ENCODE measurements around the gene EMP3.
A peak's percentile ranks its signal among the peaks of the same experiment; 100 is the strongest.
"Not testable (repeated sequence)": the region's sequence is repeated elsewhere in the genome, so short reads cannot be mapped to it uniquely, and the experiment has no call there.

Gene EMP3

DNA sequence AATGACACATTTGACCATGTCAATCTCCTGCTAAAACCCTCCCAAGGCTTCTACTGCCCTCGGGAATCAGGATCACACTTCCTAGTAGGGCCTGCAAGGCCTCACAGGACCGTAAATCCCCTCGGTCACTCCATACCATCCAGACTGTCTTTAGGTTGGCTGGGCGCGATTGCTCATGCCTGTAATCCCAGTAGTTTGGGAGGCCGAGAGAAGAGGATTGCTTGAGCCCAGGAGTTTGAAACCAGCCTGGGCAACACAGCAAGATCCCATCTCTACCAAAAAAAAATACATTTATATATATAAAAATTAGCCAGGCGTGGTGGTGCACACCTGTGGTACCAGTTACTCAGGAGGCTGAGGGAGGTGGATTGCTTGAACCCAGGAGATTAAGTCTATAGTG is 23.4 kb downstream of the EMP3 start:
- DNase-seq: no peak

DNA sequence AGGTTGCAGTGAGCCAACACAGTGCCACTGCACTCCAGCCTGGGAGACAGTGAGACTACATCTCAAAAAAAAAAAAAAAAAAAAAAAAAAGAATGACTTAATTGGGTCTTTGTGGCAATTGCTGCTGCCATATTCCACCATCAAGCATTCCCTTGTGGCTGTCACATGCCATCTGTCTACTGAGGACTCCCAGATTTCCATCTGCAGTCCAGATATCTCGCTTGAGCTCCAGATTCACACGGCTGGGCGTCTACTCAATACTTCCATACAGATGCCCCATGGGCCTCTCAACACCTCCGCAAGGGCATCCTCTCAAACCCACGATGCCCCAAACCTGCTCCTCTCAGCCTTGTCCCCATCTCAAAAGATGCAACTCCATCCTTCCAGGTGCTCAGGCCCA is 25.5 kb downstream of the EMP3 start:
- DNase-seq: no peak

DNA sequence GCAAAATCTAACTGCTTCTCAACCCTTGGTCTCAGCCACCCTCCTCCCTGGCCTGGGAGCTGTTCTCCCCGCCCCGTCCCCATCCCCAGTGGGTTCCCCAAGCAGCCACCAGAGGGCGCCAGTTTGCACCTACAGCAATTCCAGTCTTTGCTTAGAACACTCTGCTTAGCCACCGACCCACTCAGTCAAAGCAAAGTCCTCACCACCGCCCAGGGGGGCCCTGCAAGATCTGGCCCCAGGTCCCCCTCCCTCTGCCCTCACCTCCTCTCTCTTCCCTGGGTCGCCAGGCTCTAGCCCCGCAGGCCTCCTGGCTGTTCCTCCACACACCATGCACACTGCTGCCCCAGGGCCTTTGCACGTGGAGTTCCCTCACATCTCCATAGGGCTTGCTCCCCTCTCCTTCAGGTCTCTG is 26.0 kb downstream of the EMP3 start:
- peak; percentile 25 for DNase-seq

DNA sequence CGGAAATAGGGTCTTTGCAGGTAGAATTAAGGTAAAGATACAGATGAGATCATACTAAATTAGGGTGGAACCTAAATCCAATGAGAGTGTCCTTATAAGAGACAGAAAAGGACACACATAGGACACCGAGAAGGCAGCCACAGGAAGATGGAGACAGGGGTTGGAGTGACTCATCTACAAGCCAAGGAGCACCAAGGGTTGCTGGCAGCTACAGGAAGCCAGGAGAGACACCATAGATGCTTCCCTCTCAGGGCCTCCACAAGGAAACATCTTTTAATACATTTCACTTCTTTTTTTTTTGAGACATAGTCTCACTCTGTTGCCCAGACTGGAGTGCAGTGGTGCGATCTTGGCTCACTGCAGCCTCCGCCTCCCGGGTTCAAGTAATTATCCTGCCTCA is 28.3 kb downstream of the EMP3 start:
- no peak for DNase-seq

DNA sequence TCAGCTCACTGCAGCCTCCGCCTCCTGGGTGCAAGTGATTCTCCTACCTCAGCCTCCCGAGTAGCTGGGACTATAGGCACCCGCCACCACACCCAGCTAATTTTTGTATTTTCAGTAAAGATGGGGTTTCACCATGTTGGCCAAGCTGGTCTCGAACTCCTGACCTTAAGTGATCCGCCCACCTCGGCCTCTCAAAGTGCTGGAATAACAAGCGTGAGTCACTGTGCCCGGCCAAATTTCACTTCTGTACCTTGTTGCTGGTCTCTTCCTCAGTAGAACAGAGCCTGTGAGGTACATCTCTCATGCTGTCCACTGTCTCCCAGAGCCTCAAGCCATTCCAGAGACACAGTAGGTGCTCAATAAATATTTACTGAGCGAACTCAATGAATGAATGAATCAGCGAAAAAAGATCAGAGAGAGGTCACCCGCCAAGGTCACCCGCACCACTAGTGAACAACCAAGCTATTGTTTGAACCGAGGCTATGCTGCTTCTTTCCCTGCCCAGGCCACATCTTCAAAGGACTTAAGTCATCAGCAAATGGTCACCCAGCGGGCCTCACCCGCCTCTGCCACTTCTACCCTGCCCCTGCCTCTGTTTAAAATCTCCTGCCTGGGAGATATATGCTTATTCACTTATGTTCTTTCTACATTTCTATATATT is 29.1 kb downstream of the EMP3 start:
- no peak for DNase-seq

DNA sequence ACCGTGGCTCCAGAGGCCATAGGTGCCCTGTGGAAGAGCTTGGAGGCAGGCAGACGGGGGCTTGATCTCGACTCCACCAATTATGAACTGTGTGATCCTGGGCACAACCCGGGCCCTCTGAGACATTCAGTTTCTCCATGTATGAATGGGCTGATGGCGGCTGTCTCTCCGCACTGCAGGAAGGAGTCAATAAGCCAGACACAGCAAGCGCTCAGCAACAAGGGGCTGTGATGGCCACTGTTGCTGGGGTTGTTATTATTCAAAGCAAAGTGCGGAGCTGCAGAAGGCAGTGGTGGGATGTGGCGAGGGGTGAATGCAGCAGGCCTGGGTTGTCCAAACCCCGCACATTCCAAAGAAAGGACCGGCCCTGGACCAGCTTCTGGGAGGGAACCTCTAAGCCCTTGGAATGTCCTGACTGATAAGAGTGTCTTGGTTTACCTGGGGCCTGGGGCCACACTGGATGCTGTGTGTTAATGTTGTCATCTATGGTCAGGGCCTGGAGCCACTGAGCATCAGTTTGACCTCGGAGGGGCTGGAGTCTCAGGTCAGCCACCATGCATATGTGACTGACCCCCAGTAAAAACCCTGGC is 30.1 kb downstream of the EMP3 start:
- no peak for DNase-seq

DNA sequence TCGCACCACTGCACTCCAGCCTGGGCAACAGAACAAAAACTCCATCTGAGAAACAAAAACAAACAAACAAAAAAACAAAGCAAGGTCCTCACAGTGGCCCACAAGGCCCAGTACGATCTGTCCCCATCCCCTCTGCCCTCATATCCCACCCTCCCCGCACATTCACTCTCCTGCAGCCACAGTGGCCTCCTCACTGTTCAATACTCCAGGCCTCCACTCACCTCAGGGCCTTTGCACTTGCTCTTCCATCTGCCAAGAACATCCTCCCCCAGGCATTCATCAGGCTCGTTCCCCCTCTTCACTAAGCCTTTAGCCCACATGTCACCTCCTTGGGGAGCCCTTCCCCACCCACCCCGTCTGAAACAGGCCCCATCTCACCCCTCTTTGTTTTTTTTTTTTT is 33.8 kb downstream of the EMP3 start:
- no peak for DNase-seq

DNA sequence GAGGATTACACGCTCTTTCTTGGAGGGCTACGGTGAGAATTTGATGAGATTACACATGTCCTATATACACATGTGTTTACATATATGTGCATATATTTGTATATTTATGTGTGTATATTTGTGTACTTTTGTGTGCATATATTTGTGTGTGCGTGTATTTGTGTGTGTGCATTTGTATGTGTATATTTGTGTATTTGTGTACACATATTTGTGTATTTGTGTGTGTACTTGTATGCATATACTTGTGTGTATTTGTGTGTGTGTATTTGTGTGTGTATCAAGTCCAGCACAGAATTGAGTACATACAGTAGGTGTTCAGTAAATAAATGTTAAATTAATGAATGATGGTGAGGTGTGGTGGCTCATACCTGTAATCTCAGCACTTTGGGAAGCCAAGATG is 36.6 kb downstream of the EMP3 start:
- no peak for DNase-seq

DNA sequence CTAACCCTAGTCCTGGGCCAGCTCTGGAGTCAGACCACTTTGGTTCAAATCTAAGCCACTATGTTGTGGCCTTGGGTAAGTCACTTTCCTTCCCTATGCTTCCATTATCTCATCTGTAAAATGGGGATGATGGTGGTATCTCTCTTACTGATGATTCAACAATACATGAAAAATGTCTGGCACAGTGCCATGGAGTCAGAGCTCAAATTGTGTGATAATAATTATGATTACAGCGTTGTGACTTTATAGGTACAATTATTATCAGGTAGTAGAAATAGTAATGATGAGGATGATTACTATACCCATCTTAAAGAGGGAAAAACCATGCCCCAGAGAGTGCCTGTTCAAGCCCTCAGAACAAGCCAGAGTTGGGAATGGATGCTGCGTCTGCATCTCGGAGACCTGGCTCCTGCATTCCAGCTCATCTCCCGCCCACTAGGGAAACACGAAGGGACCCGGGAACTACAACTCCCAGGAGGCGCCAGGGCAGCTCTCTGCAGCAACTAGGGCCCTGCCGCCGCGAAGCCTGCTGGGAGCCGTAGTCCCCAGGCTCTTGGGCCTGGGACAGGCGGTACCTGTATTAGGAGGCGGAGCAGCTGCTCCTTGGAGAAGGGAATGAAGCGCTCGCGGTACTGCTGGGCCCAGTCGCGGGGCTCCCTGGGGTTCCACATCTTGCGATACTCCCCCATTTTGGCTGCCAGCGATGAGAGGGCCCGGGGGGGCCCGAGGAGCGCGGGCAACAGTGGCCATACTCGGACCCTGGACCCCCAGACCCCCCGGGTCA is 37.6 kb downstream of the EMP3 start:
- peak; percentile 94 for DNase-seq

DNA sequence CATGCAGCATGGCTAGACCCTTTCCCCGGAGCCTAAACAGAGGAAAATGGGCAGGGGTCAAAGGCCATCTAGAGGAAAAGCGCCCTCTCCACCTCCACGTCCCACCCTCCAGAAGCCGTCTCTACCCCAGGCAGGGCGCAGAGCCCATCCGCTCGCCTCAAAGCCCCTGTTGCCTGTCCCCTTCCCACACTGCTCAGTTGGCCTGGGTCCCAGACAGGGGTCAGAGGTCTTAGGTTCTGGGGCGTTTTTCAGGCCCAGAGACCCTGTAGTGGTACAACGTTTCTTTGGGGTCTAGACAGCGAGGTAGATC is 38.1 kb downstream of the EMP3 start:
- DNase-seq: no peak

DNA sequence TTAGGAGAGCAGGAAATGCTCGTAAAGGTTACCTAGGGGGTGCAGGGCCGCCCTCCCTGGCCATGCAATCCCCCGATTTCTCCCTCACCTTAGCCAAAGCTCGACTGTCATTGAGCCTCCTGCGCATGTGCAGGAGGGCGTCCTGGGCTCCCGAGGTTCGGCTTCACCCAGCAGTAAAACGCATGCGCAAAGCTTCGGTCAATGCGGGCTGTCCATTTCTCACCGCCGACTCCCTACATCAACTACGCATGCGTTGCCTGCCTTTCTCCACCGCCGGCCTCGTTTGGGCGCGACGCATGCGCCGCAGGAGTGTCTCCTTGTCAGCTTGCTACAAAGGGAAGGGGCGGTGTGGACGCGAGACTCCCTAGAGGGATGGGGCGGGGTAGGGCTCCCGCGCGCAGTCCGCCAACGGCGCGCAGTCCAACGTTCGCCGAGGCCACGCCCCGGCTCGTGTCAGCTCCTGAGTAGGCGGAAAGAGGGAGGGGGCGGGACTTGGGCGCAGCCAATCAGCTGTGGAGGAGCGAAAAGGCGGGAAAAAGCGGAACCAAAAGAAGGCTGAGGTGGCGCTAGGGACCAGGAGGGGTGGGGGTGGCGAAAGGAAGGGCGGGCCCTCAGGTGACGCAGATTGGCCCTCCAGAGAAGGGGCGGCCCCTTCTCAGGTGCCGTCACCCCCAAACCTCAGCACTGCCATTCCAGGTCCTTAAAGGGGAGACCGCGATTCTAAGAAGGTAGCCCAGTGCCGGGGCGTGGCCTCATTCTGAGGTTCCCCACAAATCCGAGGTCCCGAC is 38.7 kb downstream of the EMP3 start, which contains the start of the genes SYNGR4 and TMEM143:
Gene SYNGR4 (plus strand): TSS at position 558 of the 788 bp plus-strand sequence. CDS start 1,476 bp downstream, outside the sequence.
Gene TMEM143 (minus strand): TSS at position 131 of the 788 bp plus-strand sequence. CDS start 20 bp downstream, at position 111.
- DNase-seq: peak; percentile 97

GRCh38 chr19:48364598-48365348 is 39.4 kb downstream of the EMP3 start:
- DNase-seq: no peak

GRCh38 chr19:48365602-48366001 is 40.2 kb downstream of the EMP3 start:
- no peak for DNase-seq

GRCh38 chr19:48367855-48368254 is 42.5 kb downstream of the EMP3 start:
- DNase-seq: no peak

GRCh38 chr19:48368936-48369335 is 43.6 kb downstream of the EMP3 start:
- DNase-seq: no peak

- no peak for DNase-seq
These were observed 45.6 kb downstream of the EMP3 start for GRCh38 chr19:48370955-48371354.

GRCh38 chr19:48371367-48371766 is 46.0 kb downstream of the EMP3 start:
- no peak for DNase-seq

GRCh38 chr19:48371771-48372170 is 46.4 kb downstream of the EMP3 start:
- DNase-seq: not testable (repeated sequence)

- DNase-seq: no peak
These were observed 47.6 kb downstream of the EMP3 start for GRCh38 chr19:48372904-48373303.

DNA sequence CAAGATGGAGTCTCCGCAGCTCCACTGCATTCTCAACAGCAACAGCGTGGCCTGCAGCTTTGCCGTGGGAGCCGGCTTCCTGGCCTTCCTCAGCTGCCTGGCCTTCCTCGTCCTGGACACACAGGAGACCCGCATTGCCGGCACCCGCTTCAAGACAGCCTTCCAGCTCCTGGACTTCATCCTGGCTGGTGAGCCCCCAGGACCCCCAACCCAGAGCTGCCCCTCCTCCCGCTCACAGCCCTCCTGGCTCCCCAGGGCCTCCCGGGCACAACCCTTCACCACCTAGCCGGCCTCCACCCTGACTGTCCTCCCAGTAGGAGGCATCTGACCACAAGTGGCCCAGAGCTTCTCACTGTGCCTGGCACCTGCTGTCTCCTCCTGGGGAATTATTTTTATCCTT is 48.2 kb downstream of the EMP3 start:
- no peak for DNase-seq

- no peak for DNase-seq
These were observed 52.8 kb downstream of the EMP3 start for GRCh38 chr19:48378194-48378570.

DNA sequence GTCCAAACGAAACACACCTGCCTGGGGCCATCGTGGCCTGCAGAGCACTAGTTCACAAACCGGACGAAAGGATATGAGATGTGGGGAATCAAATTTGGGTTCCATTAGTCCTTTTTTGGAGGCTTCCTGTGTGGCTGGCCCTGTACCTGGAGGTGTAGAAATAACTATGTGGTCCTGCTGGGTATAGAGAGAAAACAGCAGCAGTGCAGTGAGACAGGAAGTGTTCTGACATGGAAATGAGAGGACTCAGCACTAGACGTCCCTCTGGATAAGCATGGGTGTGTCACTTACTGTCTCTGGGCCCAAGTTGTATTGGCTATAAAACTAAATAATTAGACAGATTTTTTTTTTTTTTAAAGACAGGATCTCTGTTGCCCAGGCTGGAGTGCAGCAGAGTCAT is 53.7 kb downstream of the EMP3 start:
- no peak for DNase-seq

Data from HCEC 1CT (cell line).